ENCODE measurements around the gene FGF10.

- no peak for TF ChIP-seq POLR2A (IDR thresholded peaks at IDR 0.05)
- TF ChIP-seq, protein P1, sequence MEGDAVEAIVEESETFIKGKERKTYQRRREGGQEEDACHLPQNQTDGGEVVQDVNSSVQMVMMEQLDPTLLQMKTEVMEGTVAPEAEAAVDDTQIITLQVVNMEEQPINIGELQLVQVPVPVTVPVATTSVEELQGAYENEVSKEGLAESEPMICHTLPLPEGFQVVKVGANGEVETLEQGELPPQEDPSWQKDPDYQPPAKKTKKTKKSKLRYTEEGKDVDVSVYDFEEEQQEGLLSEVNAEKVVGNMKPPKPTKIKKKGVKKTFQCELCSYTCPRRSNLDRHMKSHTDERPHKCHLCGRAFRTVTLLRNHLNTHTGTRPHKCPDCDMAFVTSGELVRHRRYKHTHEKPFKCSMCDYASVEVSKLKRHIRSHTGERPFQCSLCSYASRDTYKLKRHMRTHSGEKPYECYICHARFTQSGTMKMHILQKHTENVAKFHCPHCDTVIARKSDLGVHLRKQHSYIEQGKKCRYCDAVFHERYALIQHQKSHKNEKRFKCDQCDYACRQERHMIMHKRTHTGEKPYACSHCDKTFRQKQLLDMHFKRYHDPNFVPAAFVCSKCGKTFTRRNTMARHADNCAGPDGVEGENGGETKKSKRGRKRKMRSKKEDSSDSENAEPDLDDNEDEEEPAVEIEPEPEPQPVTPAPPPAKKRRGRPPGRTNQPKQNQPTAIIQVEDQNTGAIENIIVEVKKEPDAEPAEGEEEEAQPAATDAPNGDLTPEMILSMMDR (IDR thresholded peaks at IDR 0.05), result no peak
These were observed 122.2 kb downstream of the FGF10 start for GRCh38 chr5:44266882-44267576.

Data from uterus (tissue), 2 donors.